HEK293 (cell line): ENCODE results near the gene IGFN1.

Experiments
- CTCF ChIA-PET: fragments of 350-600 bp; formaldehyde crosslinking; extraction: SDS; loops from one replicate; lab custom pipeline; 2021; ENCODE audit warnings: antibody characterized with exemption; lab: Yijun Ruan, JAX
- POLR2A ChIA-PET: fragments of 300-600 bp; formaldehyde crosslinking; extraction: SDS; loops from one replicate; lab custom pipeline; 2020; ENCODE audit warnings: antibody characterized with exemption, inconsistent platforms; lab: Yijun Ruan, JAX
- H3K27ac ChIP-seq: fragments of 200-500 bp; sonication (Bioruptor generic); 2 replicates; pipeline ENCODE4 v1.5.1; 2014; ENCODE audit warnings: low read depth, low read length, control low read depth, inconsistent platforms; ENCODE audit errors: extremely low read depth
- H3K36me3 ChIP-seq, 2 experiments: fragments of 200-500 bp in 1 of 2; sonication (Bioruptor generic) in 1 of 2; 1 replicate in 1 of 2; 2 replicates in 1 of 2; pipeline ENCODE4 v1.5.1; 2014 to 2017; ENCODE audit warnings: inconsistent platforms in 2 of 2, low read length in 2 of 2; ENCODE audit not compliant: control insufficient read depth in 2 of 2, insufficient read depth in 1 of 2
- H3K4me1 ChIP-seq: fragments of 200-500 bp; sonication (Bioruptor generic); 2 replicates; pipeline ENCODE4 v1.5.1; 2014; ENCODE audit warnings: mild to moderate bottlenecking, low read length, inconsistent platforms; ENCODE audit not compliant: control insufficient read depth, insufficient read depth
- H3K4me3 ChIP-seq: 2 replicates; pipeline ENCODE4 v1.5.1; 2011; ENCODE audit warnings: low read depth, mild to moderate bottlenecking, control low read depth, low read length, moderate library complexity
- H3K9me3 ChIP-seq: fragments of 200-500 bp; sonication (Bioruptor generic); 2 replicates; pipeline ENCODE4 v1.5.1; 2014; ENCODE audit warnings: low read depth, low read length, inconsistent platforms; ENCODE audit not compliant: control insufficient read depth, insufficient read depth
- BCL6B ChIP-seq: fragments of 450-650 bp; formaldehyde crosslinking; IDR thresholded peaks from 2 replicates; pipeline ENCODE4 v1.5.1; 2017; ENCODE audit warnings: missing biosample characterization, missing genetic modification characterization
- EGR2 ChIP-seq: fragments of 450-650 bp; formaldehyde crosslinking; IDR thresholded peaks from 2 replicates; pipeline ENCODE4 v1.5.1; 2016; ENCODE audit warnings: low read depth, missing biosample characterization, missing genetic modification characterization
- KLF16 ChIP-seq: fragments of 450-650 bp; formaldehyde crosslinking; IDR thresholded peaks from 2 replicates; pipeline ENCODE4 v1.5.1; 2017; ENCODE audit warnings: missing biosample characterization, missing genetic modification characterization
- KLF17 ChIP-seq: fragments of 450-650 bp; formaldehyde crosslinking; IDR thresholded peaks from 2 replicates; pipeline ENCODE4 v1.5.1; 2016; ENCODE audit warnings: missing biosample characterization, missing genetic modification characterization
- OVOL3 ChIP-seq: fragments of 450-650 bp; formaldehyde crosslinking; IDR thresholded peaks from 2 replicates; pipeline ENCODE4 v1.5.1; 2016; ENCODE audit warnings: missing biosample characterization, missing genetic modification characterization
- PBX3 ChIP-seq: sonication (generic); formaldehyde crosslinking; IDR thresholded peaks from 2 replicates; pipeline ENCODE4 v1.8.1; 2022; ENCODE audit warnings: mild to moderate bottlenecking, moderate library complexity, missing genetic modification reagents
- PRDM10 ChIP-seq: fragments of 450-650 bp; formaldehyde crosslinking; IDR thresholded peaks from 2 replicates; pipeline ENCODE4 v1.5.1; 2016; ENCODE audit warnings: missing biosample characterization, missing genetic modification characterization
- SCRT1 ChIP-seq: fragments of 450-650 bp; formaldehyde crosslinking; IDR thresholded peaks from 2 replicates; pipeline ENCODE4 v1.5.1; 2016; ENCODE audit warnings: missing biosample characterization, missing genetic modification characterization, borderline replicate concordance
- ZBTB21 ChIP-seq: fragments of 450-650 bp; formaldehyde crosslinking; IDR thresholded peaks from 2 replicates; pipeline ENCODE4 v1.5.1; 2017; ENCODE audit warnings: missing biosample characterization, missing genetic modification characterization
- ZBTB48 ChIP-seq: fragments of 450-650 bp; formaldehyde crosslinking; IDR thresholded peaks from 2 replicates; pipeline ENCODE4 v1.5.1; 2016; ENCODE audit warnings: missing biosample characterization, missing genetic modification characterization
- ZBTB49 ChIP-seq: fragments of 450-650 bp; formaldehyde crosslinking; IDR thresholded peaks from 2 replicates; pipeline ENCODE4 v1.5.1; 2016; ENCODE audit warnings: missing biosample characterization, missing genetic modification characterization, low read depth
- ZNF24 ChIP-seq: fragments of 450-650 bp; formaldehyde crosslinking; IDR thresholded peaks from 2 replicates; pipeline ENCODE4 v1.5.1; 2016; ENCODE audit warnings: missing biosample characterization, missing genetic modification characterization
- ZNF266 ChIP-seq: fragments of 450-650 bp; formaldehyde crosslinking; IDR thresholded peaks from 2 replicates; pipeline ENCODE4 v1.5.1; 2016; ENCODE audit warnings: missing biosample characterization, missing genetic modification characterization, low read depth
- ZNF518A ChIP-seq: fragments of 450-650 bp; formaldehyde crosslinking; conservative IDR thresholded peaks from 2 replicates; pipeline ENCODE4 v1.5.1; 2016; ENCODE audit warnings: low read depth, missing biosample characterization, missing genetic modification characterization
- ZNF560 ChIP-seq: fragments of 450-650 bp; formaldehyde crosslinking; IDR thresholded peaks from 2 replicates; pipeline ENCODE4 v1.5.1; 2017; ENCODE audit warnings: missing biosample characterization, missing genetic modification characterization, borderline replicate concordance
- ZNF776 ChIP-seq: fragments of 450-650 bp; formaldehyde crosslinking; IDR thresholded peaks from 2 replicates; pipeline ENCODE4 v1.5.0; 2017; ENCODE audit warnings: missing biosample characterization, missing genetic modification characterization, borderline replicate concordance
- ZNF791 ChIP-seq: fragments of 450-650 bp; formaldehyde crosslinking; IDR thresholded peaks from 2 replicates; pipeline ENCODE4 v1.5.1; 2016; ENCODE audit warnings: missing biosample characterization, missing genetic modification characterization
- ZSCAN30 ChIP-seq: fragments of 450-650 bp; IDR thresholded peaks from 2 replicates; pipeline ENCODE4 v1.5.1; 2018; ENCODE audit warnings: missing biosample characterization, mild to moderate bottlenecking, missing genetic modification characterization, moderate library complexity

Gene IGFN1

GRCh38 chr1:201268604-201269151 is 78.1 kb downstream of the IGFN1 start:
- CTCF ChIA-PET: interaction anchor here (0.9 kb wide), 1 partner anchor 77 kb away, joined by 3 read pairs; no protein-coding TSS in a partner anchor
- POLR2A ChIA-PET: no interaction called here

GRCh38 chr1:201269281-201269680 is 78.7 kb downstream of the IGFN1 start:
- POLR2A ChIA-PET: no interaction called here
- no peak for TF ChIP-seq PRDM10 (tag by site-specific recombination)
- no peak for TF ChIP-seq ZNF518A (tag by site-specific recombination)
- TF ChIP-seq SCRT1 (tag by site-specific recombination): no peak
- TF ChIP-seq ZBTB21: no peak
- no peak for TF ChIP-seq EGR2 (tag by site-specific recombination)
- no peak for TF ChIP-seq PBX3 (CRISPR knock-in tag)
- TF ChIP-seq ZNF24 (tag by site-specific recombination): no peak

More at GRCh38 chr1:201268604-201269151, 78.1 kb downstream of the IGFN1 start:
- no peak for TF ChIP-seq ZNF776 (tag by site-specific recombination)
- TF ChIP-seq ZBTB49: no peak
- no peak for TF ChIP-seq BCL6B
- TF ChIP-seq ZBTB48 (tag by site-specific recombination): no peak
- no peak for TF ChIP-seq ZNF560
- TF ChIP-seq KLF17 (tag by site-specific recombination): no peak
- no peak for TF ChIP-seq KLF16
- TF ChIP-seq ZSCAN30: no peak
- TF ChIP-seq ZNF266: no peak
- no peak for TF ChIP-seq OVOL3
- no peak for TF ChIP-seq ZNF791 (tag by site-specific recombination)
- no peaks in the 10 kb centered on the region for H3K36me3 ChIP-seq
- H3K9me3 ChIP-seq: no peaks in the 10 kb centered on the region
- no peak overlapping the region for H3K4me3 ChIP-seq
- no peak overlapping the region for H3K27ac ChIP-seq
- H3K4me1 ChIP-seq: no peaks in the 10 kb centered on the region

More at GRCh38 chr1:201269281-201269680, 78.7 kb downstream of the IGFN1 start:
- CTCF ChIA-PET: interaction anchor here (0.6 kb wide), 1 partner anchor 1379 kb away, joined by 4 read pairs; no protein-coding TSS in a partner anchor
- Histone ChIP-seq H3K4me1 (no peaks in the 10 kb centered on the region), H3K4me3 (no peak overlapping the region), H3K9me3 (no peaks in the 10 kb centered on the region), H3K27ac (no peak overlapping the region), H3K36me3 (no peaks in the 10 kb centered on the region)
